Activated T-cell treated with anti-CD3 and anti-CD28 coated beads, Interleukin-2, amount 50 U/mL, for 72 hours (primary cell): ENCODE data around the gene CTNNA2. TPM values are rescaled to one million over a fixed set of nuclear protein-coding genes. Genes with fewer than 3 reads are reported as not detected.
"Not testable (repeated sequence)": the region's sequence is repeated elsewhere in the genome, so short reads cannot be mapped to it uniquely, and the experiment has no call there.

Experiments
- ATAC-seq, 2 donors: fragments of 150-1000 bp; cut with Tn5 transposase; replicated peaks in 1 of 2; 2 replicates each; pipeline ENCODE4 v1.10.0; 2021; ENCODE audit warnings: moderate library complexity in 2 of 2, mild to moderate bottlenecking in 1 of 2
- DNase-seq, 2 donors: peaks; one replicate each; pipeline ENCODE4 v3.0.0; 2021 to 2022; ENCODE audit warnings: mixed read lengths in 1 of 2
- H3K27ac Mint-ChIP-seq: one replicate; pipeline ENCODE4 v1.8.0; 2022; ENCODE audit warnings: mild to moderate bottlenecking, moderate library complexity, mixed read lengths
- H3K27me3 Mint-ChIP-seq: one replicate; pipeline ENCODE4 v1.8.0; 2022; ENCODE audit warnings: low read depth, mixed read lengths
- H3K36me3 Mint-ChIP-seq, 2 donors: one replicate each; pipeline ENCODE4 v1.8.0; 2022; ENCODE audit warnings: mixed read lengths in 2 of 2, mild to moderate bottlenecking in 1 of 2; ENCODE audit not compliant: insufficient read depth in 2 of 2
- H3K4me1 Mint-ChIP-seq: one replicate; pipeline ENCODE4 v1.8.0; 2022; ENCODE audit warnings: low read depth, mixed read lengths
- H3K4me3 Mint-ChIP-seq, 2 donors: one replicate each; pipeline ENCODE4 v1.8.0; 2022; ENCODE audit warnings: mild to moderate bottlenecking in 2 of 2, mixed read lengths in 2 of 2, moderate library complexity in 2 of 2
- H3K9me3 Mint-ChIP-seq, 2 donors: one replicate each; pipeline ENCODE4 v1.8.0; 2022; ENCODE audit warnings: mixed read lengths in 2 of 2
- total RNA-seq, 2 donors: library from RNA; stranded (reverse); gene quantifications; one replicate each; pipeline ENCODE4 v1.2.3, GENCODE V29; 2022

The CTNNA2 gene
- total RNA-seq, 2 donors from 2014 or later, result not detected

- peaks cover 4% of the 10 kb centered on the region in 2 donors for H3K9me3 Mint-ChIP-seq
- no peak overlapping the region for H3K27ac Mint-ChIP-seq
- no peak for DNase-seq
- no peaks in the 10 kb centered on the region for H3K27me3 Mint-ChIP-seq
- no peaks in the 10 kb centered on the region for H3K4me1 Mint-ChIP-seq
- ATAC-seq, result no peak
- no peak overlapping the region for H3K4me3 Mint-ChIP-seq
- no peaks in the 10 kb centered on the region for H3K36me3 Mint-ChIP-seq
Observed at GRCh38 chr2:80141007-80141726, 628.3 kb downstream of the CTNNA2 start.

DNA sequence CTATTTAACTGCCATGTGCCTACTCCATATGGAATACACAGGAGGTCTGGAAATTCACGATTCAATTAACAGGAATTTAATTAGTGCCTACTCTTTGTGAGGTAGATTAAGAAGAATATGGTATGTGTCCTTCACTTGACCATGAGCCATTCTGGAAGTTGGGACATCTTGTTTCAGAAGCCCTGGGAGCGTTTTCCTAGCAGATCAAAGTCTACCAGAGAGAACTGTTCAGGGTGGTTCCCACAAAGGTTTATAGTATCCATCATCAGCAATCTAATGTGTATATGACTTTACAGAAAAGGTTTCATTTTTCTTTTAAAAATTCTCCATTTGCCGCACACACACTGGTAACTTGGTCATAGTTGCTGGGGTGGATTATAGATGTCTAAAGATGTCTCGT lies 632.6 kb downstream of the CTNNA2 start:
- ATAC-seq, result no peak
- Mint-ChIP-seq H3K9me3 (peaks cover 6 to 8% of the 10 kb centered on the region in 2 donors), H3K4me1 (no peaks in the 10 kb centered on the region), H3K27ac (no peak overlapping the region), H3K4me3 (no peak overlapping the region), H3K27me3 (no peaks in the 10 kb centered on the region), H3K36me3 (no peaks in the 10 kb centered on the region)
- DNase-seq, result no peak

DNA sequence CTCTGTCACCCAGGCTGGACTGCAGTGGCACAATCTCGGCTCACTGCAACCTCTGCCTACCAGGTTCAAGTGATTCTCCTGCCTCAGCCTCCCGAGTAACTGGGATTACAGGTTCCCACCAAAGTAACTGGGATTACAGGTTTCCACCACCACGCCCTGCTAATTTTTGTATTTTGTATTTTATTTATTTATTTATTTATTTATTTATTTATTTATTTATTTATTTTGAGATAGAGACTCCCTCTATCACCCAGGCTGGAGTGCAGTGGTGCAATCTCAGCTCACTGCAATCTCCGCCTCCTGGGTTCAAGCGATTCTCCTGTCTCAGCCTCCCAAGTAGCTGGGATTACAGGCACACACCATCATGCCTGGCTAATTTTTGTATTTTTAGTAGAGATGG lies 633.9 kb downstream of the CTNNA2 start:
- not testable (repeated sequence) for DNase-seq, H3K27me3 Mint-ChIP-seq, H3K9me3 Mint-ChIP-seq, H3K36me3 Mint-ChIP-seq, H3K4me1 Mint-ChIP-seq, H3K27ac Mint-ChIP-seq, H3K4me3 Mint-ChIP-seq, ATAC-seq

GRCh38 chr2:80147690-80148089 lies 634.8 kb downstream of the CTNNA2 start:
- no peak for DNase-seq
- no peaks in the 10 kb centered on the region for H3K36me3 Mint-ChIP-seq
- H3K27ac Mint-ChIP-seq, result no peak overlapping the region
- no peaks in the 10 kb centered on the region for H3K27me3 Mint-ChIP-seq
- H3K9me3 Mint-ChIP-seq, result peaks cover 5 to 6% of the 10 kb centered on the region in 2 donors
- H3K4me1 Mint-ChIP-seq, result no peaks in the 10 kb centered on the region
- ATAC-seq, result no peak
- no peak overlapping the region for H3K4me3 Mint-ChIP-seq

GRCh38 chr2:80148906-80149305 lies 636.1 kb downstream of the CTNNA2 start:
- Mint-ChIP-seq H3K27ac (no peak overlapping the region), H3K27me3 (no peaks in the 10 kb centered on the region), H3K36me3 (no peaks in the 10 kb centered on the region), H3K4me1 (no peaks in the 10 kb centered on the region), H3K9me3 (peaks cover 5 to 6% of the 10 kb centered on the region in 2 donors), H3K4me3 (no peak overlapping the region)
- DNase-seq (no peak), ATAC-seq (no peak)

DNA sequence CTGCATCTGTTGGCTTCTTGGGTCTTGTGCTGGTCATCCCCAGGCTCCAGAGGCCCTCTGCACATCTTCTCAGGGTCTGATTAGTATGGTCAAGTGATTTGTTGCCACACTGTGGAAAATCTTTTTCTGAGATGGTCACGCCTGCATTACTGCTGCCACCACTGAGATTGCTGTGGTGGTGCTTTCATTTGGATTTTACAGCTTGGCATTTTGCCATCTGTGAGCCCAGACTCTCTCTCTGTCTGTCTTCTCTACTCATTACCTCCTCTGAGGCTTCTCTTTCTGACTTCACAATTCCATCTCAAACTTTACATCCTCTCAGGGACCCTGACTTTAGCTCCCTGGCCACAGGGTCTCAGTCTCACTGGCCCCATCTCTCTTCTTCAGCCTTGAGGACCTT lies 637.1 kb downstream of the CTNNA2 start:
- Mint-ChIP-seq H3K4me3 (no peak overlapping the region), H3K9me3 (peaks cover 5 to 6% of the 10 kb centered on the region in 2 donors), H3K27me3 (no peaks in the 10 kb centered on the region), H3K36me3 (no peaks in the 10 kb centered on the region), H3K4me1 (no peaks in the 10 kb centered on the region), H3K27ac (no peak overlapping the region)
- no peak for ATAC-seq
- no peak for DNase-seq

DNA sequence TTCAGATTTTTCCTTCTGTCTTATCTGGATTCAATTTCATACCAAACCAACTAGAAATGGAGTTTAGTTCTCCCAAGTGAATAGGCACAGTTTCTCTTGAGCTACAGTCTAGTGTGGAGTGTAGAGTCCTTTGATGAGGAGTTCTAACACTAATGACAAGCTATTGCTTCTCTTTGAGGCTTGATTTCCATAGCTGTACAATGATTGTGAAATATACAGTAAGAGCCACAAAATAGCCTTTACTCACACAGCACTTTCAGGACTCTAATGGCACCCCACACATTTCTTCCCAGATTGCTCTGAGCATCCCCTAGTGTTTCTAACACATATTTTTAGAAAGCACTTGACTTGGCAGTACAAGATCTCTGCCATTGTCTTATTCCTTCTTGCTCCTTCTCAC lies 638.4 kb downstream of the CTNNA2 start:
- no peak overlapping the region for H3K4me3 Mint-ChIP-seq
- no peaks in the 10 kb centered on the region for H3K27me3 Mint-ChIP-seq
- ATAC-seq (no peak), DNase-seq (no peak)
- no peak overlapping the region for H3K27ac Mint-ChIP-seq
- H3K4me1 Mint-ChIP-seq, result no peaks in the 10 kb centered on the region
- peaks cover 4 to 5% of the 10 kb centered on the region in 2 donors for H3K9me3 Mint-ChIP-seq
- H3K36me3 Mint-ChIP-seq, result no peaks in the 10 kb centered on the region

DNA sequence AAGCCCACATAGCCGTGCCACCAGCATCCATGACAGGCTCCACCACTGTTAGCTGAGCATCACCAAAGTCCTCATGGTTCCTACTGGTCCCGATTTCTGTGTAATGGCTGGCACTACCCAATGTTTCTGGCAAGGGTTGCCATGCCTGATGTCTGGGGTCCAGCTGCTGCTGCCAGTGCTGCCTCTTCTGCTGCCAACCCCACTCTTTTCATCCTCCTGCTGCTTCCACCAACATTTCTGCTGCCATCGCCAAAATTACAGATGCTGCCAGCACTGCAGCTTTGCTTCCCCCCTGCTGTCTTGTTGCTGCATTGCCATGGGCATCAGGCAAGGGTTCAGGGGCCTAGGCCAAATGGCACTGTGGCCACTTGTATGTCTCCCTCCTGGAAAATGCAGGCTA lies 638.8 kb downstream of the CTNNA2 start:
- no peak for ATAC-seq
- Mint-ChIP-seq H3K9me3 (peaks cover 2 to 3% of the 10 kb centered on the region in 2 donors), H3K27ac (no peak overlapping the region), H3K4me1 (no peaks in the 10 kb centered on the region), H3K27me3 (no peaks in the 10 kb centered on the region), H3K36me3 (no peaks in the 10 kb centered on the region), H3K4me3 (no peak overlapping the region)
- DNase-seq, result no peak

DNA sequence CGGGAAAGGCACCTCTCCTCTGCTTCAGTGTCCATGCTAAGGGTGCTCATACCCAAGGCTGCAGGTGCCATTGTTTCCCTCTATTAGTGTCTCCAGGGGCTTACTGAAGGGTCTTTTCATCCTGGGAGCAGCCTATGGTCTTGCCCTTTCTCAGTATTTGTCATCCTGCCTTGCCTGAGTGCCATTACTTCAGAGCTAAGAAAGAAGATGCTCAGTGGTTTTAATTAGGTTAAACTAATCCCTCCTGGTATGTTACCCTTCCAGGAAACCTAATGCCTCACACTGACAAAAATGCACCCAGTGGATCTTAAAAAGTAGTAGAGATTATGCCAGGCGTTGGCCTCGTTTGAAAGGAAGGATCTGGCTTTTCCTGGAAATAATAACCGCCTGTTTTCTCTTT lies 640.3 kb downstream of the CTNNA2 start:
- no peak overlapping the region for H3K4me3 Mint-ChIP-seq

DNA sequence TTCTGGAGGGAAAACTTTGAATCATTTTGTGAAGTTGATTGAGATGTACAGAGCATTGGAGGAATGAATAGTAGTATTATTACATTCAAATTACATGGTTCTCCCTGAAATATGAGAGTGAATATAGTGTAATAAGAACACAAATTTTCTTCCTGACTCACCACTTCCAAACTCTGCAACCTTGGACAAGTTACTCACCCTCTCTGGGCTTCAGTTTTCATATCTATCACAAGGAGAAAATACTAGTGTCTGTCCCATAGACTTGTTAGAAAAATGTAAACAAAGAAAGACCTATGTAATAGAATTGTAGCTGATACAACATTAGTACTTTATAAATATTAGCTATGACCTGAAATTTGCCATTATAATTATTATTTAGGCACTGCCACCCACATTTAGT lies 640.9 kb downstream of the CTNNA2 start:
- Mint-ChIP-seq H3K27ac (no peak overlapping the region), H3K27me3 (no peaks in the 10 kb centered on the region), H3K9me3 (peaks cover 1 to 6% of the 10 kb centered on the region in 2 donors), H3K4me3 (no peak overlapping the region), H3K36me3 (no peaks in the 10 kb centered on the region), H3K4me1 (no peaks in the 10 kb centered on the region)
- no peak for ATAC-seq
- no peak for DNase-seq

More for the DNA sequence above, 640.3 kb downstream of the CTNNA2 start:
- no peak for DNase-seq
- Mint-ChIP-seq H3K27me3 (no peaks in the 10 kb centered on the region), H3K36me3 (no peaks in the 10 kb centered on the region), H3K9me3 (peaks cover 2 to 6% of the 10 kb centered on the region in 2 donors), H3K4me1 (no peaks in the 10 kb centered on the region), H3K27ac (no peak overlapping the region)
- ATAC-seq, result no peak

- DNase-seq (no peak), ATAC-seq (no peak)
- H3K27ac Mint-ChIP-seq, result no peak overlapping the region
- H3K36me3 Mint-ChIP-seq, result no peaks in the 10 kb centered on the region
- H3K27me3 Mint-ChIP-seq, result no peaks in the 10 kb centered on the region
- H3K9me3 Mint-ChIP-seq, result peaks cover 1 to 6% of the 10 kb centered on the region in 2 donors
- H3K4me3 Mint-ChIP-seq, result no peak overlapping the region
- H3K4me1 Mint-ChIP-seq, result no peaks in the 10 kb centered on the region
Observed at GRCh38 chr2:80154231-80154915, 641.5 kb downstream of the CTNNA2 start.

DNA sequence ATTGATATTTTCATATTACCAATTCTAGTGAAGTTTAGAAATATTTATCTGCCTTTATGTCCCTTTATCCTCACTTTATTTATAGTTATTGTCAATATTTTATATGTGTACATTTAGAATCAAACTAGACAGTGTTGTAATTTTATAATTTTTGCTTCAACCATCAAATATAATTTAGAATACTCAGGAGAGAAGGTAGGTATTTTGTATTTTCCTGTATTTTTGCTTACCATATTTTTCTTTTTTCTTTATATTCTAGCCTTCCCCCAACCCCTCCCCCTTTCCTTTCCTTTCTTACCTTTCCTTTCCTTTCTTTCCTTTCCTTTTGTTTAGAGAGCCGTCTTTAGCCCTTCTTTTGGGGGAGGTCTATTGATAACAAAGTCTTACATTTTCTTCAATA lies 651.5 kb downstream of the CTNNA2 start:
- no peak for DNase-seq
- H3K27me3 Mint-ChIP-seq, result no peaks in the 10 kb centered on the region
- no peak overlapping the region for H3K27ac Mint-ChIP-seq
- peaks cover 2% of the 10 kb centered on the region in 2 donors for H3K9me3 Mint-ChIP-seq
- no peaks in the 10 kb centered on the region for H3K4me1 Mint-ChIP-seq
- no peak overlapping the region for H3K4me3 Mint-ChIP-seq
- no peak for ATAC-seq
- H3K36me3 Mint-ChIP-seq, result no peaks in the 10 kb centered on the region

- Mint-ChIP-seq H3K27me3 (no peaks in the 10 kb centered on the region), H3K27ac (no peak overlapping the region), H3K36me3 (no peaks in the 10 kb centered on the region), H3K4me1 (no peaks in the 10 kb centered on the region), H3K9me3 (peaks cover 5 to 6% of the 10 kb centered on the region in 2 donors), H3K4me3 (no peak overlapping the region)
- ATAC-seq (no peak), DNase-seq (no peak)
Observed at GRCh38 chr2:80166483-80167171, 653.8 kb downstream of the CTNNA2 start.
